HUES64 (cell line): ENCODE data around the gene SETD1A.
"Not testable (repeated sequence)": the region's sequence is repeated elsewhere in the genome, so short reads cannot be mapped to it uniquely, and the experiment has no call there.

Source experiments
- H3K27ac ChIP-seq: 2 replicates; pipeline ENCODE4 v1.7.0; 2013; ENCODE audit warnings: low read depth, low read length, inconsistent platforms
- H3K27me3 ChIP-seq: 2 replicates; pipeline ENCODE4 v1.6.1; 2013; ENCODE audit warnings: mild to moderate bottlenecking, low read length; ENCODE audit not compliant: insufficient read depth
- H3K36me3 ChIP-seq: 2 replicates; pipeline ENCODE4 v1.6.1; 2013; ENCODE audit warnings: mild to moderate bottlenecking, low read length; ENCODE audit not compliant: insufficient read depth
- H3K4me1 ChIP-seq: 2 replicates; pipeline ENCODE4 v1.6.1; 2013; ENCODE audit warnings: mild to moderate bottlenecking, low read length, moderate library complexity; ENCODE audit not compliant: insufficient read depth
- H3K4me3 ChIP-seq: 2 replicates; pipeline ENCODE4 v1.5.1; 2013; ENCODE audit warnings: mild to moderate bottlenecking, low read length, moderate library complexity
- H3K9ac ChIP-seq: 2 replicates; pipeline ENCODE4 v1.6.1; 2013; ENCODE audit warnings: mild to moderate bottlenecking, low read depth, low read length
- H3K9me3 ChIP-seq: 2 replicates; pipeline ENCODE4 v1.6.1; 2013; ENCODE audit warnings: low read depth, low read length; ENCODE audit not compliant: insufficient read depth
- WGBS: fragments of 150-250, 120-280 bp; methylation state at CpG from one replicate; pipeline ENCODE4 v1.1.7; 2013; ENCODE audit warnings: missing lambda C conversion rate; 5-methylcytosine and 5-hydroxymethylcytosine counted together

SETD1A gene

GRCh38 chr16:31011815-31012214, 54.3 kb downstream of the SETD1A start:
- H3K27ac ChIP-seq, H3K9ac ChIP-seq, H3K4me1 ChIP-seq, H3K36me3 ChIP-seq, H3K4me3 ChIP-seq, H3K9me3 ChIP-seq: not testable (repeated sequence)
- 92% methylated on average over 7 of the region's 7 CpGs for WGBS
- H3K27me3 ChIP-seq: peaks cover 14% of the 10 kb centered on the region

DNA sequence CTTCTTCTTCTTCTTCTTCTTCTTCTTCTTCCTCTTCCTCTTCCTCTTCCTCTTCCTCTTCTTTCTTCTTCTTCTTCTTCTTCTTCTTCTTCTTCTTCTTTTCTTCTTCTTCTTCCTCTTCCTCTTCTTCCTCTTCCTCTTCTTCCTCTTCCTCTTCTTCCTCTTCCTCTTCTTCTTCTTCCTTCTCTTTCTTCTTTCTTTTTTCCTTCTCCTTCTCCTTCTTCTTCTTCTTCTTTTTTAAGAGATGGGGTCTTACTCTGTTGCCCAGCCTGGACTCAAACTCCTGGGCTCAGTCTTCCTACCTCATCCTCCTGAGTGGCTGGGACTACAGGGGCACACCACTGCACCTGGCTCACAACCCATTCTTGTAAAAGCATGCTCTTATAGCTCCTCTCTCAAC, 55.7 kb downstream of the SETD1A start:
- H3K9ac ChIP-seq, H3K4me1 ChIP-seq, H3K4me3 ChIP-seq, H3K36me3 ChIP-seq, H3K9me3 ChIP-seq, H3K27ac ChIP-seq: not testable (repeated sequence)
- peaks cover 14% of the 10 kb centered on the region for H3K27me3 ChIP-seq

DNA sequence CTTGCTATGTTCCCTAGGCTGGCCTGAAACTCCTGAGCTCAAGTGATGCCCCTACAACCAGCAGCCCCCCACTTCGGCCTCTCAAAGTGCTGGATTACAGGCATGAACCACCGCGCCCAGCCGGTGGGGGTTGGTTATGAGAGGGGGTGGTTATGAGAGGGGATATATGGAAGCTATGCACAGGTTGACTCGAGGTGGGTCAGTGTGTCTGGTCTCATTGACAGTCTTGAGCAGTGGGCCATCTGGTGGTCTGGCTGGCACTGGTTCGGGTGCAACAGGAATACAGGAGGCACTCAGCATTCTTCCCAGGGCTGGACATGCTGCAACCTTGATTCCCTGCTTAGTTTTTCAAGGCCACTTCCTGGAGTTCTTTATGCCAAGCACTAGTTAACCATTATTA, 58.5 kb downstream of the SETD1A start:
- H3K36me3 ChIP-seq: no peaks in the 10 kb centered on the region
- no peak overlapping the region for H3K27ac ChIP-seq
- peaks cover 13% of the 10 kb centered on the region for H3K27me3 ChIP-seq
- H3K4me3 ChIP-seq: no peak overlapping the region
- no peak overlapping the region for H3K9ac ChIP-seq
- H3K4me1 ChIP-seq: no peaks in the 10 kb centered on the region
- no peaks in the 10 kb centered on the region for H3K9me3 ChIP-seq
- 80% methylated on average over 6 of the region's 6 CpGs for WGBS

- WGBS: 93% methylated on average over 9 of the region's 10 CpGs
- H3K9ac ChIP-seq: not testable (repeated sequence)
These were observed 60.2 kb downstream of the SETD1A start for GRCh38 chr16:31017756-31018155.

GRCh38 chr16:31020536-31020935, 63.0 kb downstream of the SETD1A start:
- H3K36me3 ChIP-seq: no peaks in the 10 kb centered on the region
- 94% methylated on average over 3 of the region's 3 CpGs for WGBS
- H3K9ac ChIP-seq: no peak overlapping the region
- no peak overlapping the region for H3K4me3 ChIP-seq
- H3K4me1 ChIP-seq: no peaks in the 10 kb centered on the region
- H3K9me3 ChIP-seq: no peaks in the 10 kb centered on the region
- H3K27me3 ChIP-seq: no peaks in the 10 kb centered on the region
- no peak overlapping the region for H3K27ac ChIP-seq

More at GRCh38 chr16:31017756-31018155, 60.2 kb downstream of the SETD1A start:
- not testable (repeated sequence) for H3K4me3 ChIP-seq, H3K27ac ChIP-seq, H3K9me3 ChIP-seq, H3K4me1 ChIP-seq, H3K36me3 ChIP-seq, H3K27me3 ChIP-seq

GRCh38 chr16:31022544-31023251, 65.1 kb downstream of the SETD1A start:
- H3K4me1 ChIP-seq: no peaks in the 10 kb centered on the region
- no peaks in the 10 kb centered on the region for H3K27me3 ChIP-seq
- no peak overlapping the region for H3K27ac ChIP-seq
- no peaks in the 10 kb centered on the region for H3K9me3 ChIP-seq
- WGBS: 88% methylated on average over 12 of the region's 12 CpGs
- H3K9ac ChIP-seq: no peak overlapping the region
- H3K36me3 ChIP-seq: no peaks in the 10 kb centered on the region
- H3K4me3 ChIP-seq: no peak overlapping the region

DNA sequence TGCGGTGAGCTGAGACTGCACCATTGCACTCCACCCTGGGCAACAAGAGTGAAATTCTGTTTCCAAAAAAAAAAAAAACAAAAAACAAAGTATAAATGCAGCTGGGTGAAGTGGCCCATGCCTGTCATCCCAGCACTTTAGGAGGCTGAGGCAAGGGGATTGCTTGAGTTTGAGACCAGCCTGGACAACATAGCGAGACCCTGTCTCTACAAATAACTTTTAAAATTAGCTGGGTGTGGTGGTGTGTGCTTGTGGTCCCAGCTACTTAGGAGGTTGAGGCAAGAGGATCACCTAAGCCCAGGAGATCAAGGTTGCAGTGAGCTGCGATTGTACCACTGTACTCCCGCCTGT, 65.7 kb downstream of the SETD1A start:
- Histone ChIP-seq H3K4me1 (no peaks in the 10 kb centered on the region), H3K4me3 (no peak overlapping the region), H3K36me3 (no peaks in the 10 kb centered on the region), H3K9ac (no peak overlapping the region), H3K27ac (no peak overlapping the region), H3K27me3 (no peaks in the 10 kb centered on the region), H3K9me3 (no peaks in the 10 kb centered on the region)
- 93% methylated on average over 2 of the region's 4 CpGs for WGBS

- H3K9ac ChIP-seq: no peak overlapping the region
- no peaks in the 10 kb centered on the region for H3K27me3 ChIP-seq
- no peaks in the 10 kb centered on the region for H3K9me3 ChIP-seq
- H3K36me3 ChIP-seq: no peaks in the 10 kb centered on the region
- WGBS: 81% methylated on average over 5 of the region's 6 CpGs
- H3K4me1 ChIP-seq: no peaks in the 10 kb centered on the region
- H3K4me3 ChIP-seq: no peak overlapping the region
- H3K27ac ChIP-seq: no peak overlapping the region
These were observed 66.2 kb downstream of the SETD1A start for GRCh38 chr16:31023627-31024226.

GRCh38 chr16:31025339-31025738, 67.8 kb downstream of the SETD1A start:
- H3K9ac ChIP-seq: no peak overlapping the region
- H3K4me1 ChIP-seq: no peaks in the 10 kb centered on the region
- no peaks in the 10 kb centered on the region for H3K27me3 ChIP-seq
- WGBS: 87% methylated on average over 5 of the region's 5 CpGs
- H3K9me3 ChIP-seq: no peaks in the 10 kb centered on the region
- no peak overlapping the region for H3K4me3 ChIP-seq
- H3K27ac ChIP-seq: no peak overlapping the region
- H3K36me3 ChIP-seq: no peaks in the 10 kb centered on the region

DNA sequence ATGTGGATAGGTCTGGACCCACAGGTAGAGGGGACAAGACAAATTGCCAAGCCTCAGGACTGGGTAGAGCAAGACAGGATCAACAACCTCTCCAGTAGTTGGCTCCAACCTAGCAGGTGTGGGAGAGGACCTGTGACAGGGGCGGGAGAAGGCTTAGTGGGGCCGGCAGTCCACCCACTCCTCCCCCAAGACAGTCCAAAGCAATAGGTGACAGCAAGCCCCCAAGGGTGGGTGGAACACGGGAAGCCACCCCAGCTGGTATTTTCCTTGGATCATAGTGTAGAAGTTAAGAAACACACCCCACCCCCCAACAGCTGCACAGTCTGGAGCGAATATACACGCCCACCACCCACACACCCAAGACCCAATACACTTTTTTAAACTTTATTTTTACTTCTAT, 71.7 kb downstream of the SETD1A start:
- Histone ChIP-seq H3K9ac (no peak overlapping the region), H3K27me3 (no peaks in the 10 kb centered on the region), H3K9me3 (no peaks in the 10 kb centered on the region), H3K36me3 (no peaks in the 10 kb centered on the region), H3K4me3 (no peak overlapping the region), H3K4me1 (no peaks in the 10 kb centered on the region), H3K27ac (no peak overlapping the region)
- 78% methylated on average over 2 of the region's 5 CpGs for WGBS

DNA sequence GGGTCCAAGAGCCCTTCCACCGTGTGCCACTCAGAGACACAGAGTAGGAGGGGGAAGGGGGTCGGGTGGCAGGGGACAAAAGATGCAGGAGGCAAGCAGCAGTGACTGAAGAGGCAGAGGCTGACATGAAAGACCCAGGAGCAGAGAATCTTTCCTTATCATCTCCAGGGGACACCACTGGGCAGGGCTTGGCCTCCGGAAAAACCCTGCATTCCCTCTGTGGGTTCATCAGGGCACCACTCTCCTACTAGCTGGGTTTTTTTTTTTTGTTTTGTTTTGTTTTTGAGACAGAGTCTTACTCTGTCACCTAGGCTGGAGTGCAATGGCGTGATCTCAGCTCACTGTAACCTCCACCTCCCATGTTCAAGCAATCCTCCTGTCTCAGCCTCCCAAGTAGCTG, 73.7 kb downstream of the SETD1A start:
- no peak overlapping the region for H3K27ac ChIP-seq
- 82% methylated on average over 4 of the region's 4 CpGs for WGBS
- H3K4me3 ChIP-seq: no peak overlapping the region
- no peaks in the 10 kb centered on the region for H3K9me3 ChIP-seq
- H3K36me3 ChIP-seq: no peaks in the 10 kb centered on the region
- no peaks in the 10 kb centered on the region for H3K27me3 ChIP-seq
- H3K4me1 ChIP-seq: no peaks in the 10 kb centered on the region
- no peak overlapping the region for H3K9ac ChIP-seq
